CD4-positive, alpha-beta T cell treated with Interleukin-6 for 4 hours (primary cell): Measurements from ENCODE around the gene MRPS23.

ENCODE experiments used
- DNase-seq: peaks from one replicate; pipeline ENCODE4 v3.0.0-alpha.2; 2020; ENCODE audit warnings: mixed read lengths

MRPS23 gene

DNA sequence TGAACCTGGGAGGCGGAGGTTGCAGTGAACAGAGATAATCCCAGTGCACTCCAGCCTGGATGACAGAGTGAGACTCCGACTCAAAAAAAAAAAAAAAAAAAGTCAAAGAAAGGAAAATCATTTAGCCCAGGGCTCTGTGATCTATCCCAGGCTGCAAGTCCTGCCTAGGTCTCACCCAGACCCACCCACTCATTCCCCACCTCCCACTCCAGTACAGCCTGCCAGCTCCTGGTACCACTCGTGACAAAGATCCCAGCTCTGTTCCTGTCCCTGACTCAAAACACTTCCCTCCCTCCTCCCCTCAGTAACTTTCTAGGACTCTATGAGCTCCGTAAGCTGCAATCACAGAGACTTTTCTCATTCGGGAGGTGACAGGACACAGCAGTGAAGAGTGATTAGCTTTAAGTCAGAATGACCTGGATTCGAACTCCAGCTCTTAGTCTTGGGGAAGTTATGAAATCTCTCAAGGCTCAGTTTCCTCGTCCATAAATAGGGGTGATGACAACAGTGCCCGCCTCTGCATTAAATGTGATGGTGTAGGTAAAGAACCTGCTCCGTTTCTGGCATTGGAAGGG lies 28.0 kb upstream of the MRPS23 start:
- no peak for DNase-seq

DNA sequence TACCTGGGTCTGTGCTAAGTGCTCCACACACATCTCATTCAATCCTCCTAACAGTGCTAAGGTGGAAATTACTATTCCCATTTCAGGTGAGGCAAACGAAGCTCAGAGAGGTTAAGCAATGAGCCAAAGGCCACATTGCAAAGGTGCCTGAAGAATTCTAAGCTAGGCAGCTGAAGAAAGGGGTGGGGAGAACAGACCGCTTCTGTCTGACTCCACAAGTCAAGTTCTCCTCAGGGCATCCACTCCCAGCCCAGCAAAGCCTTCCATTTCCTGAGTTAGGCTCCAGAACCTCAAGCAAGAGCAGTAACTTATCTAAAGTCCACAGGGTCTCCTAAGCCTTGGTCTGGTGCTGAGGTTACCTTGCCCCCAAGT lies 27.0 kb upstream of the MRPS23 start:
- no peak for DNase-seq

DNA sequence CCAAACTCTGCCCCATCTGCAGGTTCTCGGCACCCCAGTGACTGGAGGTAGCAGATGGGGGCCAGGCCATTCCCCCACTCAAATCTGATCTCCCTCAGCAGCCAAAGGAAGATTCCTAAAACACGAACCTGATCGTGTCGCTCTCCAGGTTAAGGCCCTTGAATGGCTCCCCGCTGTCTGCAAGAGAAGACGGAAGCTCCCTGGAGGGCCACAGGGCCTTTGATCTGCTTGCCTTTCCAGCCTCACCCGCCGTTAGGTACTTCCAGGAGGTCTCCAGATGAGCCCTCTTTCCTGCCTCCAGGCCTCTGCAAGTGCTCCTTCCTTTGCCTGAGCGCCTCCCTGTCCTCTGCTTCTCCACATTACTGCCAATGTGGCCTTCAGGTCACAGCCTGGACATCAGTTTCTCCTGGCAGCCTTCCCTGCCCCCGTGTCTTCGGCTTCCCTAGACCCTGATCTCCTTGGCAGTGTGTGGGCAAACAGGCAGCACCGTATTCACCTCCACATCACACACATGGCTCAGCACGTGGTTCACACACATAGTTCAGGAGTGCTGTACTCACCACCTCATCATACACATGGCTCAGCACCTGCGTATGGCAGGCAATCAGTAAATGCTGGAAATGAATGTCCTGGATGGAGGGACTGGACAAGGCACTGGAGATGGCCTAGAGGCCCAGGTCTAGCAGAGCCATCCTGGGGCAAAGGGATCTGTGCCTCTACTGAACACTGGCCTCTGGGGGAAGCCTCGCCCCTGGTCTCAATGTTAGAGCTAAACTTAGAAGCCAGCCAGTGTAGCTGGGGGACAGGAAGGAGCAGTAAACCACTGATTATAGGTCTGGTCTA lies 26.4 kb upstream of the MRPS23 start:
- no peak for DNase-seq

DNA sequence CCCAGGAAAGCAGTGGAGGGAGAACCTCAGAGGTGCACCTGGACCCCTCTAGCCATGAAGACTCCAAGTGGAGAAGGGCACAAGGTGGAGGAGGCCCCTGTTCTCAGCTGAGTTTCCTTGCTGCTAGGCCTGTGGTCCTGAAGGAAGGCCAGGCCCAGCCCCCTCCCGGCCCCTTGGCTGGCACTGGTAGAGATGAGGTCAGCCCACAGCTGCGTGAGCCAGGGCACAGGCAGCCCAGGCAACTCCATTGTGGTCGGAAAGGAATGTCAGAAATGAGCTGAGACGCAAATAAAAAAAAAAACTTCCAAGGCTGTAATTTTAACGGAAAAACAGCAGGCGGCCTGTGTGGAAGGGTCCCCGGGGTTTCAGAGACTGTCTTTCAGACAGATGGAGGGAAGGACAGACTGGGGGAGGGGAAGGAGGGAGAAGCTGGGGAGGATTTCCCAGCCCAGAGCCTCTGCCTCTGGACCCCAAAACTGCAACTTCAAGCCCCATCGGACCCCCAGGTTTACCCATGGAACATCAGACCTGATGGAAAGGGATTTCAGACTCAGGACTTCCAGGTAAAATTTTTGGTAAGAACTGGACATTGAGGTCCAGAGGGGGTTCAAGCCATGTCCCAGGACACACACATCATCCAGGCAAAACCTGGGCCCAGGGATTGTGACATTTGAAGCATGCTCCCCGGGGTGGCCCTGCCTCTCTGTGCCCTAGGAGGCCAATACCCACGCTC lies 25.6 kb upstream of the MRPS23 start:
- DNase-seq, result no peak

DNA sequence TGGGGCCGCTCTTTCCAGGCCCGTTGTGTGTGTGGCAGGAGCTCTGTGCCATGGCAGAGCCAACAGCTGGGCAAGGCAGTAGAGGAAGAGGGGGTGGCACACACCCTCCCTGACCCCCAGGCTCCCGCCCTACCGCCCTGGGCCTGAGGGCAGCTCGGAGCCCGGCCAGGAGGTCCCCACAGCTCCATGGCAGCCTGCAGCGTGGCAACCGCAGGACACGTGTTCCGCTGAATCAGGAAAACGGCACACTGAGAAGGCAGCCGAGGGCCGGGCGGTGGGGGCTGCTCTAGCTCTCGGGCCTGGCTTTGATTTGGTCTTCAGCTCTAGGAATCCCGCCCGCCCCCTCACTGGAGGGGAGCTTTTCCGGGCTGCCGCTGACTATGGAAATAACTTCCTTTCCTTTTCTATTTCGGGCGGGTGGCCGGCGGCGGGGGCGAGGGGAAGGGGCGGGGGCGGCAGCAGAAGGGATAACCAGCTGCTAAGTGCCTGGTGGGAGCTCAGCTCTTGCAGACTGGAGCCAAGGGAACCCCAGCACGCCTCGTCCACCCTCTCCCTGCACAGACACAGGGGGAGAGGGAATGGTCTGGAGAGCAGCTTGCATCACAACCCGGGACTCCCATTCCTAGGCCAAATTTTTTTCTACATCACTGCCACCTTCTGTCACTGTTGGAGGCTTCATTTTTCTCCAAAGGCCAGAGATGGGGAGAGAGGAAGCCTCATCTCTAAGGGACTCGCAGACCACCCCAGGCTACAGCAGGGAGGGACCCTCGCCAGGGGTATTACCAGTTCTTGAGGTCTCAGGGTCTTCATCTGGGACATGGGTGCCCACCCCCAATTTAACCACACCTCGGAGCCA lies 24.8 kb upstream of the MRPS23 start:
- peak; percentile 39 for DNase-seq

DNA sequence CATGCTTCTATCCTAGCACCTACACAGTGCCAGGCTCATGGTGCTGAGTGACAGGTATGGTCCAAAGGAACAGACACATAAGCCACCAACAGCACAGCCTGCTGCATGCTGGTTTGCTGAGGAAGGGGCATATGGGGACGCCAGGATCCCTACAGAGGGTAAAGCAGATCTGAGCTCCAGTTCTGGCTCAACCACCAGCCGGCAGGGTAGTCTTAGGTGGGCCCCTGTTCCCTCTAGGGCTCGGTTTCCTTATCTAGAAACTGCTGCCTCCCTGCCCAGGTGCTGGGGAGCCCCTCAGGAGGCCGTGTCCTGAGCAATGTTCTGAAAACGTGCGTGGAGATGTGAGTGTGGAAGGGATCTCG lies 24.2 kb upstream of the MRPS23 start:
- no peak for DNase-seq

DNA sequence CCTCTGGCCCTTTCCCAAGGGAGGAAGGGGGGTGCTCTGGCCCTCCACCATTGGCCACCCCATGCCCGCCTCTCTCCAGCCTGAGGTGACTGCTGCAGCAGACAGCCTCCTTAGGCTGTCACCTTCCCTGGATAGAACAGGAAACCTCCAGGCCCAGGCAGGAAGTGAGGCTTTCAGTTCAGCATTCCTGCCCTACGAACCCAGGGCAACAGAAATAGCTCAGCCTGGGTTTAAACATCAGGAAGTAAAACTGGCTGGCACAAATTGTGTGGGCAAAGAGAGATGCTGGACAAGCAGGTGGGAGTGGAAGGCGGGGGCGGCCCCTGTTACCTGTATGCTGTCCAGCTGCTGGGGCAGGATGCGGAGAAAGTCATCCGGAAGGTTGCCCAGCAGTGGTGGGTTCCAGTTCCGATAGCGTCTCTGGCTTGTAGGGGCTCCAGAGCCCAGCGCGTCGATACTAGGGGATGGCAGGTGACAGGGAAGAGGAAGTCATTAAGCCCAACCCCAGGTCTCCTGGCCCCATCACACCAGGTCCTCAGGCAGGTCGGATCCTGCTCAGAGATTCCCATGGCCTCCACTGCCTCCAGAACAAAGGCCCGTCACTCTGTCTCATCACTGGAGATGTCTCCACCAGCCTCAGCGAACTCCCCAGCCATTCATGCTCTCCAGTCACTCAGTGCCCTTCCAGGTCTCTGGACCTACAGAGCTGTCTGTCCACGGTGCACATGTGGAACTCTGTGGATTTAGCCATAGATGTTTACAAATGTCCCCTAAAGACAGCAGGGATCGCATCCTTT lies 23.6 kb upstream of the MRPS23 start:
- no peak for DNase-seq

DNA sequence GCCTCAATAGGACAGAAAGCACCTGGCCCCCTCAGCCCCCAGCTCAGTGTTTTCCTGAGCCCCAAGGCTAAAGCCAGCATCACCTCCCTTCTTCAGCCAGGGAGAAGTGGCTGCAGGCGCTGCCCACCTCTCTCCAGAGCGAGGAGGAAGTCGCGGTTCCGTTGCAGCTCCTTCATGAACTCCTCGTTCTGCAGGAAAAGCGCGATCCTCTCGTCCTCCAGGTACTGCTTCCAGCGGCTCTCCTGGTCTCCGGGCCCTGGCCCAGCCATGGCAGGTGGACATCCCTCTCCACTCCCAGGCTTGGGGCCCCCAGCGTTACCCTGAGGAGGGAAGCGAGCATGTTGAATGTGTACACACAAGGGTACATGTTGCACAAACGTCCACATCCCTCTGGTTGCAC lies 22.7 kb upstream of the MRPS23 start:
- no peak for DNase-seq

DNA sequence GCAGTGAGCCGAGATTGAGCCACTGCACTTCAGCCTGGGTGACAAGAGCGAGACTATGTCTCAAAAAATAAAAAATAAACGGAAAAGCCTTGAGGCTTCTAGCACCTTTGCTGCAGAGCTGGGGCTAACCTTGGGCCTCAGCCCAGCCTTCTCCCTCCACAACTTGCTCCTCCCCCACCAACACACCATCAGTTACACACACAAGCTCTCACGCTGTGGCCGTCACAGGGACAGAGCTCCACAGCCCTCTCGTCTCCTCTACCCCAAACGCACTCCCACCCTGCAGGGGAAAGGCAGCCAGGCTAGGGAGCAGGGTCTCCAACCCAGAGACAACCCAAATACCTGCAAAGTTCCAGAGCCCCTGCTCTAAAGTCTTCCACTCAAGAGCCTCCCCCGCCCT lies 22.0 kb upstream of the MRPS23 start:
- no peak for DNase-seq

DNA sequence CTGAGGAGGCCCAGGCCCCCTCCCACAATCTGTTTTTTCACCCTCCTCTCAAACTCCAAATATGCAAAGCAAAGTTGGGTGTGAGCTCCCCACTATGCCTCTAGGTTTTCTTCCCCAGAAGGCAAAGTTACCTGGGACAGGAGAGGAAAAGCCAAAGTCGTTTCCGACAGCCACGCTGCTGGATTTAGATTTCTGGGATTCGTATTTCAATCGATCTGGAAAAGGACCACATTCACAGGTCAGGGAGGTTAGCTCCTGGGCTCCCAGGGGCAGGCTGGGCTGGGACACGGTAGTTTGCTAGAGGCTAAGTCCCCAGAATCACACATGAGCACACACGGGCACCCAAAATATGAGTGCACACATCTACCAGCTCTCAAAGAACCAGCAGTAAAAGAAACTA lies 21.3 kb upstream of the MRPS23 start:
- no peak for DNase-seq

DNA sequence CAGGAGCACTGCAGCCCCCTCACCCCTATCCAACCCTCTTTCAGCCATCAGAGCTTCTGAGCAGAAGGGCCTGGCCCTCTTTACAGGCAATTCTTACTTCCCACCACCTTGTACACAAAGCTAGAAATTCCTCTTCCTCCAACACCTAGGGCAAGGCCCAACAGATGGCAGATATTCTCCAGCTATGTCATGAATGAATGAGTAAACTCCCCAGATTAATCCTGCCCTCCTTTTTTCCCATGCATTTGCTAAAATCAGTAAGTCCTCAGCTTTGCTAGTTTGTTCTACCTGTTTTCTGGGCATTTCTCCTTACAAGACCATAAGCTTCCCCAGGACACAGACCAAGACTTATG lies 20.4 kb upstream of the MRPS23 start:
- DNase-seq, result no peak

DNA sequence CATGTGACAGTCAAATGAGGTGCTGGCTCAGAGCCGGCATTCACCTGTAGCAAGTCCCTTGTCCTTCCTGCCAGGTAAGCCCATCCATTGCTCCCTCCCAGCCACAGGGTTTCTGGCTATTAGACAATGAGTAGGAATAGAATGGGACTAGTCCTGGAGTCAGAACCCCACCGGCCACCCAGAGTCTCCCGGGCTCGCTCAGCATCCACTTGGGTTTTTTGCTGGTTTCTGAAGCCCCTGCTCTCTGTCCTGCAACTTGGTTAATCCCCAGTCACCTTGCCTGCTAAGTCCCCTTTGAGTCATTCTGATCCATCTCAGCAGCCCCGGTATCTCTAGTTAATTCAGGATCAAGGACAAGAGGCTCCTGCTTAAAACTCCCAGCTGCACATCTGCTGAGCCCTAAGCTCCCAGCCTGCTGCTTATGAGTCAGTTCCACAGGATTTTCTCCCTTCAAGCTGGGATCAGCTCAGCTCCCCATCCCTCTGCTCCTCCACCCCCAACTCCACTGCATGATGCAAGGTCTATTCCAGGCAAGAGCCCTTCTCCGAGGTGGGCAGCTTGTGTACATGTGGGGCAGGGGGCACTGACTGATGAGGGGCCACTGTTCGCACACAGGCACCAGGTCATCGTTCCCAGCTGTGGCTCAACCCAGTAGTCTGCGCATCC lies 19.9 kb upstream of the MRPS23 start:
- DNase-seq, result no peak

DNA sequence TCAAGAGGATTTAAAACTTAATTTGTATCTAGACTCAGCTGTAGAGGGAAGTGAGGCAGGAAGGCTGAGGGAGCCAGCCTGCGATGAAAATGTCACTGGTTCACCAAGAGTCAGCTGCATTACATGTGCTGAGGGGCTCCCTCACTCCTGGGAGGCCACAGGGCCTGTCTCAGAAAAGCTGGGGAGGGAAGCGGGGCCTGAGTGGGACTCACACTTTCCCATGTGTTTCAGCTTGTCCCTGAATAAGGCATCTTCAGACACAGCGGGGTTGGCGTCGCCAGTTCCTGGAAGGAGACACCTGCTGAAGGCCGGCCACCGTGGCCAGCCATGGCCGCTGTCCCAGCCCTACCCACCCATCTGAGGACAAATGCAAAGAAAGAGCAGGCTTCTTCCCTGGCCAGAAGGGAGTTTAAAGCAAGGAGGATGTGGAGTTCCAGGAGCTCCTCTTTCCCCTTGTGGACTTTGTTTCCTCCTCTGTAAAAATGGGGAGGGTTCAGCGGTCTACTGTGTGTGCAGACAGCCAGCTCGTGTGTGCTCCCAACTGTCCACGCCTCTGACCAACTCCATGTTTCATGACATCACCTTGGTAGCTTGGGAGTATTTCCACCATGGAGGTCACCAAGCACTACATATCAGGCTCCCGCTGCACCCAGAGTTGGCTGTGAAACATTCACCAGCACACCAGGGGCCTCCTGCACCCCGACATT lies 19.2 kb upstream of the MRPS23 start:
- no peak for DNase-seq

DNA sequence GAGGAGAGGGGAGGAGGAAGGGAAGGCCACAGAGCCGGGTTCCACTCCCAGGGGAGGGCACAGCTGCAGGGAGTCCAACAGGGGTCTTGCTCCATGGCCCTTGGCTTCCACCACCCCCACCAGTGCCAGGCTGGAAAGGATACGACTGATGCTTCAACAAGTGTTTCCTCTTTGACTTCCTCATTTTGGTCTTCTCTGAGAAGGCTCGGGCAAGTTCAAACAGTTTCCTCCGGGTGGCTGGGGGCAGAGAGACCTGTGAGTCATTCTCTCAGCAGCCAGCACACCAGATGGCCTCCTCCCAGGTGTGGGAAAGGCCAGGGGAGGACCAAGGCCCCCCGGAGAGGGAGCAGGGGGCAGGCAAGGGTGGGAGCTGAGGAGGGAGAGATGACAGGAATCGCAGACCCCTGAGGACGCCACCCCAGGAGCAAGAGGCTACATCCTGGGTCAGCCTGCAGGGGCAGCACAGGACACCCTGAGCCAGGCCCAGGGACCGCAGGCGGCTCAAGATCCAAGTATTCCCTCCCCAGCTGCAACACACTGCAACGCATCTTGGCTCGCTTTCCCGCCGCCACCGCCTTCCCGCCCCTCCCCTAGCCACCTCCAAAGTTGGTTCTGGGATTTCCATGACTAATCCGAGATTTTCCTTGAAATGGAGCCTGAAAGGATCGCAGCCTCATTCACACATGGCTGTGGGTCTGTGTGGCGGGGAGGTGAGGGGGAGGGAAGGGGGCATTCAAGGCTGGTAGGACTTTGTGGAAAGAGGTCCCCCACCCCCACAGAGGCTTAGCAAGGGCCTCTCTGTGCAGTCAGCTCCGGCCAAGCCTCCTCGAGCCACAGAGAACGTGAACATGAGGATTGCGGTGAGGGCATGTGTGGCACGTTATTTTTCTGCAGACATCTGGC lies 18.4 kb upstream of the MRPS23 start:
- DNase-seq, result peak; percentile 40

DNA sequence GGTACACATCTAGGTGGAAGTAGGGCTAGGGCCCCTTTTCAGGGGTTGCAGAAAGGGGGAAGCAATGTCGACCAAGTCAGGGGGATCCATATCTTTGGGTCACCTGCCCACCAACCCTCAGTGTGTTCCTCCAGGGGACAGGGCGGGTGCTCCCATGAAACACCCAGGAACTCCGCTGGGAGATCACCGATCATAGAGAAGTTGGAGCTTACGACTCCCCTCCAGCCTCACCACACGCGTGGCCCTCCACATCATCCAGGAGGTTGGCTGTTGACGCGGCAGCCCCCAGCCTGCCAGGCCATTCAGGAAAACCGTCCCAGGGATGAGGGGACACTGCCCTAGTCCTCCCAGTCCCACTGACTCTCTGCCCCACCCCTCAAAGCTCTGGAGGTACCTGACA lies 17.3 kb upstream of the MRPS23 start:
- no peak for DNase-seq

DNA sequence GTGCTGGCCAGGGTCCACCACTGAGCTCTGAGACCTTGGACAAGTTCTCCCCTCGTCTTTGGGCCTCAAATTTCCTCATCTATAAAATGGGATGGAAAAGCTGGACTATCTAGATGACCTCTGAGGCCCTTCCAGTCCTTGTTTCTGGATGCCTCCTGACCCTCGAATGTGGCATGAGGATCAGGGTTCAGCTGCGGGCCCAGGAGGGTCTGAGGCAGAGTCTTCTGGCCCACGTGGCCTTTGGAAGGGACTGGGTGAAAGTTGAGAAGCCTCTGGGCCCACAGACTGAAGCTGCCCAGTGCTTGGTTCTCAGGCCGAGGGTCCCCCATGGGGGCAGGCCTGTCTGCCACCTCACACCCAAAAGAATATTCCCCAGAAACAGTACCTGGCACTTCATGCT lies 16.9 kb upstream of the MRPS23 start:
- DNase-seq, result no peak

DNA sequence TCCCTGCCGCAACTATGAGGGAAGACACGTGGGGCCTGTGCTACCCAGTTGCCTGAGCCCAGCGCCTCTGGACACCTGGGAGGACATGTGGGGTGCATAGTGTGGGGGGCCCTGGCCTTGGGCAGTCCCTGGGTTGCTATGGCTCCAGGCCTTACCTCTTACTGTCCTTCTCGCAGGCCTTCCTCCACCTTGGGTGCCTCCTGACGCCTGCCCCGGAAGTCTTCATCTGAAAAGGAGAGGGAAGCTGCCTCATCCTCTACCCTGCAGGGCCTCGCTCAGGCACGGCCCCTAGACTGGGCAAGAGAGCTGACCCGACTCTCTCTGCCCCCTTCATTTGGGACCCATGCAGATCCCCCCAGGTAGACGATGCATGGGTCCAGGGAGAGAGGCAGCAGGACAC lies 16.5 kb upstream of the MRPS23 start:
- no peak for DNase-seq

DNA sequence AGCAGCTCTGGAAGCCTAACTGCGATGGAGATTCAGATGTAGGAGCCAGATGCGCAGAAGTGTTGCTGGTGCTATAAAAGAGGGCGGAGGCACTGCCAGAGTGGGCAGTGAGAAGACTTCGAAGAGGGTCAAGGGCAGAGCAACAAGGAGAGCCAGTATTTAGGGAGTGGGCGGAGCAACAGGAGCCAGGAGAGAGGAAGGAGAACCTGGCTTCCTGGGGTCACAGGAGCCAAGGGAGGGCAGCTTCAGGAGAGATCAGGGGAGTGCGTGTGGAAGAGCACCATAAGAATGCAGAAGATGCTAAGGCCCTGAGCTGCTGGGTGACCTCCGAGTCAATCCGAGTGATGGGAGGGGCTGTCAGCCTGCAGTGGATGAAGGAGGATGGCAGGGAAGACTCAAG lies 14.4 kb upstream of the MRPS23 start:
- DNase-seq, result no peak

DNA sequence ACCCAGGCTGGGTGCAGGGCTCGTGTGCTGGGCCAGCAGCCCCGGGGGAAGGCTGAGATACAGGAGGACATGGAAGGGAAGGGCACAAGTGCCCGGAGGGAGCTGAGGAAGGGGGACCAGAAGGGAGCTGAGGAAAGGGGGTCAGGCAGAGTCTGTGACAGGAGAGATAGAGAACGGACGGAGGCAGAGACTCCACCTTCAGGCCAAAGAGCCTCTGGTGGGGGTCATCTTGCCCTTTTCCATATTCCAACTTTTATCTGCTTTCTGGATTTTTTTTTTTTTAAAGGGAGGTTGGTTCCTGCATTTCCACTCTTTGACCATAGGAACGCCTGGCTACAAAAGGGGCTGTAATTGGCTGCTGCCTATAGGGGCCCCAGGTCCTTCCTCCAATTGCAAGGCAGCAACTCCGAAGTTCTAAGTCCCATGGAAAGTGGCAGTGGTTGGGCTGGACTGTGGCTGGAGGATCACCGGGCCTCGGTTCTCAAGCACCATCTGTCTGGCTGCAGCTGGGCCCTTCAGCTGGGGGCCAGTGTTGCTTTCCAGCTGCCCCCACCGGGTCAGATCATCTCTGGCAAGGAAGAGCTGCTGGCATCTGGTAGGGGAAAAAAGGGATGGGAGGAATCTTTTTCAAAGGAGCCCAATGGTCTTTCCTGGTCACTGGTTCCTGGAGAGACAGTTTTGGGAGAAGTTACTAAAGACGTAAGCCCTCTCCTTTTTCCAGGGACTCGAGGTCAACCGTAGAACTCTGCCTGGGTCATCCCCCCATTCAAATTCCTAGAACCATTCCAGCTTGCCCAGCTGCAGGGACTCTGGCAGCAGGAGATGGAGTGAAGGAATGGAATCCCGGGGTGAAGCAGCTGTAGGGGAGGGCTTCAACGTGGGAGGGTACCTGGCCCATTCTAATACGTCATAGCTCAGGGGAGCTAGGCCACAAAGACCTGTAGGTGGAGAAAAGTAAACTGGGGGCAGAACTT lies 13.1 kb upstream of the MRPS23 start:
- no peak for DNase-seq
